SK-N-DZ (cell line): ENCODE results near the gene HOXA6.

ENCODE experiments used
- DNase-seq: peaks from one replicate; pipeline ENCODE4 v3.0.0-alpha.2; 2015; ENCODE audit warnings: low spot score

The HOXA6 gene

GRCh38 chr7:27110186-27111031, 37.2 kb downstream of the HOXA6 start:
- DNase-seq = no peak

DNA sequence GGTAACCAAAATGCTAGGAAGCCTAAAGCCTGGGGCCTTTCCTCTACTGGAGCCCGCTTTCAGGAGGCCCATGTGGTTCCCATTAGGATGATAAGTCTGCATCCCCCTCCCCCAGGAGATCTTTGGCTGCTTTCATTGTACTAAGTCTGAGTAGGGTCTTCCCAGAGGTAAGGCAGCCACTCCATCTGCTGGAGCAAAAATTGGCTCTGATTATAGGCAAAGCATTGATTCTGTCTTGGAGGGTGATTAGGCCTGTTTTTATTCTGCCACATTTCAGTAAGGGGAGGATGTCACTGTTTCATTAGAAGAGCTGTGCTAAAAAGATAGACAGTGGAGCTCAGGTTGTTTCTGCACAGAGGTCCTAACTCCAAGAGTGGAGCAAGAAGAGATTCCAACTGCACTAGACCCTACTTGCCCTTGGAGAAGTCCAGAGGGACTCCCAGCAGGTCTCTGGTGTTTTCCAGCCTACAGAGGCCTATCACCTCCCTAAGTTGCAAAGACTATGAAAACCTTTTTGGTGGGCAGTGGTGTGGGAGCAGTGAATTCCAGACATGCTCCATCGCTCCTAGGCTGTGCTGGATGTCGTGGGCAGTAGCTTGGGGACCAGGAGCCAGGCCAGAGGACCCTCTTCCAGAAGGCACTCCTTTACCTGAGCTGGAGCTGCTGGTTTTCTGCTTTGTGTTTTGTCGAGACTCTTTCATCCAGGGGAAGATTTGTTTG, 37.9 kb downstream of the HOXA6 start:
- DNase-seq = no peak

GRCh38 chr7:27108390-27109127, 39.0 kb downstream of the HOXA6 start:
- no peak for DNase-seq

DNA sequence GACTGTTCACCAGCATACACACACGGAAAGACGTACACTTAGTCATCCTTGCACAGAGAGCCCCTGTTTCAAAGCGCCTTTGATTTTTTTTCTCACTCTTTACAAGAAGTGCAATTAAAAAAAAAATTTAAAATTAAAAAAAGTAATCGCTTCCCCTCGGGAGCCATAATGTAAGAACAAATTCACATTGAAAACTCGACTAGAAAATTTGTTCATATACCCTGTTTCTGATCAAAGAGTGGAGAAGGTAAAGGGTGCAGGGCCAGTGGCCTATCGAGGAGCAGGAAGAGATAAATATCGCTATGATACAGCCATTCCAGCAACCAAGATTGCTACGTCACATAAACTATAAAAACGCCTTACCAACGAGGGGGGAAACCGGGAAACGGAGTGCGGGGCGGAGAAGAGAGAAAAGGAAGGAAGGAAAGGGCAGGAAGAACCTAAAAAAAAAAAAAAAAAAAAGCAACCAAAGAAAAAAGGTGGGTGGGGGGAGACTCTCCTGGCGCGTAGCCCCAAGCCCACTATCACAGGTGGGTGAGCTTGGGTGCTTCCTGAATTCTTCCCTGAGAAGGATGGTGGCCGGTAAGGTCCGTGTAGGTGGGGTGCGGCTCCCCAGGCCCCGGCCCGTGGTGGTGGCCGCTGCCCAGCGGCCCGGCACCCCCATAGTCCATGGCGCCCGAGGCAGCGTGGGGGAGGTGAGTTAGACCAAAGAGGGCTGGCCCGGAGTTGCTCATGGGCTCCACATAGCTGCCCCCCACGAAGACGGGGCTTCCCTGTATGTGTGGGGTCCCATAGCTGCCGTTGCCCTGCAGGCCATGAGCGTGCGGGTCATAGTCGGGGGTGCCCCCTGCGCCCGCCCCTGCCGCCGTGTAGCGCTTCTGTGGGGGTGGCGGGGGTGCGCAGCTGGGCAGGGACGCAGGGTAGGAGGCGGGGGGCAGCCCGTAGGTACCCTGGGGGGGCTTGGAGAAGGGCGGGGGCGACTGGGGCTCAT, 39.9 kb downstream of the HOXA6 start:
- DNase-seq = no peak

- DNase-seq = no peak
These were observed 40.7 kb downstream of the HOXA6 start for GRCh38 chr7:27106901-27107240.

DNA sequence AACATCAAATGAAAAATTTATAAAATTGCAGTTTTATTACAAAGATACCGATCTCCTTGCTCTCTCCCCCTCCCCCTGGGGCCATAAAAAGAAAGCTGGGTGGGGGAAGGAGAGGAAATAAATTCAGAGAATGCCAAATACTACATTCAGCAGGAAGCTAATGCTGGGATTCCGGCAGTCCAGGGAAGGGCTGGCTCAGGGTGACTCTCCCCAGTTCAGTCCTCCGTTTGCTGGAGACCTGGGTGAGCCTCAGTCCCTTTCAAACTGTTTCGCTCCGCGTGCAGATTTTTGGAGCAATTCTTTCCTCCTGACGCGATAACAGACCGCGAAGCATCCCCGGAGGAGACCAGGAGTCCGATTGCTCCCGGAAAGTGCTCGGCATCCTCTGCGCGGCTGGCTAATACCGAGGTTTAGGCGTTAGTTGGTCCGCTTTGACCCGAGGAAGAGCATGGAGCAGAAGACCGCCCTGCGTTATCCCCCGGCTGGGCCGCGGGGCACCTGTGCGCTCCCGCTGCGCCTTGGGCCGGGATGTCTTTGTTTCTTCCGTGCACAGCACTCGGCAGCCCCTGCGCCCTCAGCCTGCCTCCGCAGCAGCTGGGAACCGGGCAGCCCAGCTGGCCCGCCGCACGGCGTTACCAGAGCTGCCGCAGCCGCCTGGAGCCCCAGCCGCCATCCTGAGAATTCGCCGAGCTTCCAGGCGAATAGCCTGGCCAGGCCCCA, 41.2 kb downstream of the HOXA6 start:
- DNase-seq = no peak

DNA sequence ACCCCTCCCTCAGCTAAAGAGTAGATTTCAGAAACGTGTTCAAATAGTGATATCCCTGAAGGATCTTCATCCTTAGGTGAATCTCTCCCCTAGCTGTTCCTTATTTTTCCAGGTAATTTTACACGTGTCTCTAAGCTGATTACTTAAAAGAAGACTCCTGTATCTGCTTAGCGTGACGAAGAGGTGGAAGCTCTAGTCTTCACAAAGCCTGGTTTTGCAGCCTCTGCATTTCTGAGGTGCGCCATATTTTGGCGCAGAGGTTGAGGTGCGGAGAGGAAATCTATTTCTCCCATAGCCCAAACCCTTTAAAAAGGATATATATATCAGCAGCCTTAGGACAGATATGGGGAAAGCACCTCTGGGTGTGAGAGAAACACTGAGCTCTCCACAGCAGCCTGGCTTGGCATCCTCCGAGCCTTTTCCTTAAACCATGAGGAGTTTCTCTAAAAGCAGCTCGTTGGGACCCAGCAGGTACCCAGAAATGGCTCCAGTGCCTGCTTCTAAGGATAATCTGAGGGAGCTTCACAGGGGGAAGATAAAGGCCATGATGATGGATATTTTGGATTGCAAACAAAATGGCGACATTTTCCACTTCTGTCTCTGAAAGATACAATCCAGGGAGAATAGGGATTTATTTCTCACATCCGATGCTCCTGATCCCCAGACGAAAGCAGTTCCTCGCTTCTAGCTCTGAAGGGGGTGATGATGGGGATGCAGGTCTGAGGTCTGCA, 42.1 kb downstream of the HOXA6 start:
- no peak for DNase-seq

DNA sequence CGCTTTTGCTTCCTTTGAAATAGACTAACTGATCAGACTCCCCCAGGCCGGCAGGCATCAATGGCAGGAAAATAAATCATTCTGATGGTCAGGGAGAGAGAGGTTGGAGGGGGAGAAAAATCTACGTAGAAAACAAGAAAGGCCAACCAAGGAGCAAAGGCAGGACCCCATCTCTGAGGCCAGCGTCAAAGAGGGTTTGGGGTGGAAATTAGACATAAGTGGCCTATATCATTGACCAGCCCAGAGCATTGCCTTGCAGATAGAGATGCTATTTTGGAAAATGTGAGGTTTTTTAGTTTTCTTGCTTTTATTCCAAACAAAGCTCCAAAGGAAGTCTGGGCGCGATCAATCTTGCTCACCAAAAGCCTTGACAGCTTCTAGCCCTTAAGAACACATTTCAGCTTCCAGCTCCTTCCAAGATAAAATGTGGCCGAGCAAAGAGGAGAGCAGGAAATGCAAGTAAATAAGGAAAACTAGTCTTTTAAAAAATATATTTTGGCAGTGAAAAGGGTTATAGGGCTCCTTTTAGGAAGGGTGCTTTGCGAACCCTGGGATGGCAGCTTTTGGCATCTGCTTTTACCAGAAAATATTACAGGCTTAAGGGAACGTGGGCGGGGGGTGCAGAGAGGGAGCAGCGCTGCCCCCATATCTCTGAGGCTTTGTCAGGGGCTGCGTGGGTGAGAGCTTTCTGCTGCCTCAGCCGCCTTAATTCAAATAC, 43.1 kb downstream of the HOXA6 start:
- no peak for DNase-seq

DNA sequence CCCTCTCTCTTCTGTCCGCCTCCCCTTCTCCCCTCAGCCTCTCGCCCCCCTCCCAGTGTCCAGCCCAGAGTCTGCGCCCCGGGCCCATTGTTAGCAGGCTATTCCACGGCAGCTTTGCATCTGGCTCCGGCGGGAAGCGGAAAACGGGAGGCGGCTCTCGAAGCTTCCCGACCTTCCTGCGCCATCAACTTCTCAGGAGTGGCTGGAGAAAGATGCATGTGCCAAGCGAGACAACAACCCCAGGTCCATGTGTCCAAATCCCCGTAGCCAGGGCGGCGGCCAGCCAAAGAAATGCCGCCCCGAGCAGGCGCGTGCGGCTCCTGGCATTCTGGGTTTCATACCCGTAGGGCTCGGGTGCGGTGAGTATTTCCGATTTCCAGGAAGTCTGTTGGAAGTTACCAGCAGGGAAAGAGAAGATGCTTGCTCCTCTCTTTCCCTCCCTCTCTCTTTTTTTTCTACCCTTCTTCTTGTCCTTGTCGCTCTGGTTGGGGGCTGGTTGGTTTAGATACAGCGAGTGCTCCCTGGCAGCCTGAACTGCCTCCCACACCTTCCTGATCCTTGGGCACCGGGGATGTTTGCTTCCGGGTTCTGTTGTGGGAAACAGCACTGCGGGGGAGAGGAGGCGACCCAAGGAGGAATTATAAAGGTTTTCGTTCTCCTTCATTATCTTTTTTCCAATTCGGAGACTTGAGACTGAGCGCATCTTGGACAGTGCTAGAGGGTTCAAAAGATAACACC, 43.9 kb downstream of the HOXA6 start:
- no peak for DNase-seq

GRCh38 chr7:27102581-27103442, 44.8 kb downstream of the HOXA6 start, which contains the start of gene HOXA2:
TSS of gene HOXA2 (minus strand) at chr7:27102683. CDS start at chr7:27102500, 183 bp downstream.
- DNase-seq = no peak

- no peak for DNase-seq
These were observed 45.5 kb downstream of the HOXA6 start for GRCh38 chr7:27101957-27102580.

GRCh38 chr7:27101171-27101956, 46.2 kb downstream of the HOXA6 start:
- DNase-seq = no peak

GRCh38 chr7:27100694-27101170, 46.8 kb downstream of the HOXA6 start:
- DNase-seq = no peak

DNA sequence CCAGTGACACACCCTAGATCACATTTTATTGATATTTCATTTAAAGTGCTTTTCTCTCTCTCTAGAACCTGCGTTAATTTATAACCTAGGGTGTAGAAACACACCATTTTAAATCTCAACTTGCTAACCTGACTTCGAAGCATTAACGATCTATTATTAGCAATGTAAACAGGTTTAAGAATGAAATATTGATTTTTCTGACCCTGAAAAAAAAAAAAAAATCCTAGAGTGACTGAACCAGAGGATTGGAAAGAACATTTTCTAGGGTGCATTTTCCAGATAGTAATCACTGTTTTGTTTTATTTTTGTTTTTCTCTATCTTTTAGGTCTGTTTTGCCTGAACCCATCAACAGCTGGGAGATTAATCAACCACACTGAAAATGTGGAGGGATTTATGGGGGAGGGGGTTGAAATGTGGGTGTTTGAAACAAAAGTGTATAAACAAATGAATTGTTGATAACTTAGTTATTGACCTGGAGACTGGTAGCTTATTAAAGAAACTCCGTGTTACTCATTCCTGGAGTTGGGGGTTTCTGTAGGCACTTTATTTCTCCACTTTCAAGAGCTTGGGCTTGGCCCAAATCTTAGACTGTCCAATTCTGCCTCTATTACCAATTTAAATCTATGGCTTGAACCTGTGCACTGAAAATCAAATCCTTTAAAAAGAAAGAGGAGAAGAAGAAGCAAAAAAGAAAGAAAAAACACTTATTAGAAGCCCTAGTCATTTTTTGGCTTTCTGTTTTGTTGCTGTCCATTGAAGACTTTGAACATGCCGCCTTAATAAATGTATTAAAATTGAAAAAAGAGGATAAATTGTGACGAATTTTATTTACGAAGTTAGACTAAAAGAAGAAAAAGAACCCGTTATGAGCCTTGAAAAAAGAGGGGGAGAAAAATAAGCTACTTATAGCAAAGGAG, 47.9 kb downstream of the HOXA6 start:
- DNase-seq = no peak
